Measurements from ENCODE around the gene ETFA. TPM values are rescaled to one million over a fixed set of nuclear protein-coding genes. Genes with fewer than 3 reads are reported as not detected.

The ETFA gene
- total and polyA plus RNA-seq, 7 donors = 58.4 to 476 (median 102) TPM

- no peak overlapping the region for H3K4me3 ChIP-seq
- no peak for DNase-seq
- H3K4me1 ChIP-seq = no peaks in the 10 kb centered on the region
- 85 to 86% methylated on average over 8 of the region's 8 CpGs for WGBS, 2 donors
- no peak overlapping the region for H3K27ac ChIP-seq
- H3K36me3 ChIP-seq = no peaks in the 10 kb centered on the region
- peaks cover 0 to 20% (median 7%) of the 10 kb centered on the region in 3 donors for H3K27me3 ChIP-seq
- no peak for TF ChIP-seq EP300 (IDR thresholded peaks at IDR 0.05)
- TF ChIP-seq, protein P1, sequence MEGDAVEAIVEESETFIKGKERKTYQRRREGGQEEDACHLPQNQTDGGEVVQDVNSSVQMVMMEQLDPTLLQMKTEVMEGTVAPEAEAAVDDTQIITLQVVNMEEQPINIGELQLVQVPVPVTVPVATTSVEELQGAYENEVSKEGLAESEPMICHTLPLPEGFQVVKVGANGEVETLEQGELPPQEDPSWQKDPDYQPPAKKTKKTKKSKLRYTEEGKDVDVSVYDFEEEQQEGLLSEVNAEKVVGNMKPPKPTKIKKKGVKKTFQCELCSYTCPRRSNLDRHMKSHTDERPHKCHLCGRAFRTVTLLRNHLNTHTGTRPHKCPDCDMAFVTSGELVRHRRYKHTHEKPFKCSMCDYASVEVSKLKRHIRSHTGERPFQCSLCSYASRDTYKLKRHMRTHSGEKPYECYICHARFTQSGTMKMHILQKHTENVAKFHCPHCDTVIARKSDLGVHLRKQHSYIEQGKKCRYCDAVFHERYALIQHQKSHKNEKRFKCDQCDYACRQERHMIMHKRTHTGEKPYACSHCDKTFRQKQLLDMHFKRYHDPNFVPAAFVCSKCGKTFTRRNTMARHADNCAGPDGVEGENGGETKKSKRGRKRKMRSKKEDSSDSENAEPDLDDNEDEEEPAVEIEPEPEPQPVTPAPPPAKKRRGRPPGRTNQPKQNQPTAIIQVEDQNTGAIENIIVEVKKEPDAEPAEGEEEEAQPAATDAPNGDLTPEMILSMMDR (IDR thresholded peaks at IDR 0.05) = no peak
- no peak for TF ChIP-seq POLR2A (IDR thresholded peaks at IDR 0.05)
- TF ChIP-seq POLR2AphosphoS5 (IDR thresholded peaks at IDR 0.05) = no peak
- H3K9me3 ChIP-seq = no peaks in the 10 kb centered on the region
- intact Hi-C loops (cut with DNase I) = no loop called here
Measured at GRCh38 chr15:76327191-76328105, 16.2 kb upstream of the ETFA start.

GRCh38 chr15:76325704-76326103, 14.4 kb upstream of the ETFA start:
- H3K27me3 ChIP-seq = peaks cover 0 to 30% (median 14%) of the 10 kb centered on the region in 3 donors
- no peak overlapping the region for H3K4me3 ChIP-seq
- WGBS, 2 donors = 68 to 84% methylated on average over 2 of the region's 2 CpGs
- no peak for DNase-seq
- no peaks in the 10 kb centered on the region for H3K9me3 ChIP-seq
- no peaks in the 10 kb centered on the region for H3K4me1 ChIP-seq
- intact Hi-C loops (cut with DNase I) = no loop called here
- no peaks in the 10 kb centered on the region for H3K36me3 ChIP-seq
- TF ChIP-seq POLR2AphosphoS5 (IDR thresholded peaks at IDR 0.05) = no peak
- TF ChIP-seq EP300 (IDR thresholded peaks at IDR 0.05) = no peak
- TF ChIP-seq POLR2A (IDR thresholded peaks at IDR 0.05) = no peak
- TF ChIP-seq, protein P1 (IDR thresholded peaks at IDR 0.05) = no peak
- no peak overlapping the region for H3K27ac ChIP-seq

- no peaks in the 10 kb centered on the region for H3K4me1 ChIP-seq
- no peak overlapping the region for H3K4me3 ChIP-seq
- no peak for DNase-seq
- no peak overlapping the region for H3K27ac ChIP-seq
- TF ChIP-seq, protein P1 (IDR thresholded peaks at IDR 0.05) = no peak
- TF ChIP-seq POLR2AphosphoS5 (IDR thresholded peaks at IDR 0.05) (no peak), POLR2A (IDR thresholded peaks at IDR 0.05) (no peak), EP300 (IDR thresholded peaks at IDR 0.05) (no peak)
- intact Hi-C loops (cut with DNase I) = no loop called here
- 37 to 82% methylated on average over 3 of the region's 3 CpGs for WGBS, 2 donors
- no peaks in the 10 kb centered on the region for H3K9me3 ChIP-seq
- H3K36me3 ChIP-seq = no peaks in the 10 kb centered on the region
- peaks cover 0 to 25% (median 14%) of the 10 kb centered on the region in 3 donors for H3K27me3 ChIP-seq
Measured at GRCh38 chr15:76324066-76324465, 12.8 kb upstream of the ETFA start.

DNA sequence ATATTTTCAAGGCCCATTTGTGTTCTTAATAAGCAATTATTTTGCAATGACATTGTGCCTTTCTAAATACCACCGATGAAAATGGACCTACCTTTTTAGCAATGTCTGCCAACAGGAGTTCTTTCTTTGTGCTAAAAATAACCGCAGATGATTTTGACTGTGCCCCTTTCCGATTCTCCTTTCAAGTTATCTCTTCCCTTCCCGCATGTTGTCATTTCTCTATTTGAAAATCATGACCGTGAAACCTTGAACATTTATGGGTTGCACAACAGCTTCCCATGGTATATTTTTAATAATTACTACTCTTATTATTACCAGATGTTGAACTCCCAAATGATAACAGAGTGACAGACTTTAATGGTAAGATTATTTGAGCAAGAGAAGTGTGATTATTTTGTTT, 10.3 kb upstream of the ETFA start:
- Histone ChIP-seq H3K27me3 (peaks cover 0 to 25% (median 14%) of the 10 kb centered on the region in 3 donors), H3K27ac (no peak overlapping the region), H3K9me3 (no peaks in the 10 kb centered on the region), H3K36me3 (no peaks in the 10 kb centered on the region), H3K4me3 (no peak overlapping the region), H3K4me1 (no peaks in the 10 kb centered on the region)
- WGBS, 2 donors = 83 to 87% methylated on average over 5 of the region's 5 CpGs
- no peak for DNase-seq
- intact Hi-C loops (cut with DNase I) = no loop called here
- TF ChIP-seq POLR2A (IDR thresholded peaks at IDR 0.05) (no peak), POLR2AphosphoS5 (IDR thresholded peaks at IDR 0.05) (no peak), EP300 (IDR thresholded peaks at IDR 0.05) (no peak)
- TF ChIP-seq, protein P1 (IDR thresholded peaks at IDR 0.05) = no peak

Measured in sigmoid colon (tissue), 7 donors.